ENCODE data around the gene PTDSS2.

DNA sequence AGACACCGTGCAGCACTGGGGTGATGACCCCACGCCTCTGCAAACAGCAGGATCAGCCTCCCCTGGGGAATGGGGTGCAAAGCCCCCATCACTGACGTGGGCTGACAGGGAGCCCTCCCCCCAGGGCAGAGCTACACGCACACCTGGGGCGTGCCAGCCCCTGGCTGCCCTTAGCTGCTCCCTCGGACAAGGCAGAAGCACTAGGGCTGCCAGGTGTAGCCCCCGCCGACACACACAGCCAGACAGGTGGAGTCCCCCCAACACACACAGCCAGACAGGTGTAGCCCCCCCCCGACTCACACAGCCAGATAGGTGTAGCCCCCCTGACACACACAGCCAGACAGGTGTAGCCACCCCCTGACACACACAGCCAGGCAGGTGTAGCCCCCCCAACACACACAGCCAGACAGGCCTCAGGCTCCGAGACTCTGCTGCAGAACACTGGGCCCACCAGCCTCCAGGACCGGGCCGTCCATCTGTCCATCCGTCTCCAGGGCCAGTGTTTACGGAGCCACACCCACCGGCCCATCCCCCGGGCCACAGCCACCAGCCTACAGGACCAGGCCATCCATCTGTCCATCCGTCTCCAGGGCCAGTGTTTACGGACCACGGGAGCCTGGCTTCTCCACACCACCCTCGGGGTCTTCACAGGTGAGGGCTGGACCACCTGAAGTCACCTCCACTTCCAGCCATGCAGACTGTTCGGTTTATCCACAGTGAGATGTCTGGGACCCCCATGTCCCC lies 11.8 kb upstream of the PTDSS2 start:
- no peak for TF ChIP-seq POLR2A (IDR thresholded peaks at IDR 0.05)
- TF ChIP-seq, protein P1, sequence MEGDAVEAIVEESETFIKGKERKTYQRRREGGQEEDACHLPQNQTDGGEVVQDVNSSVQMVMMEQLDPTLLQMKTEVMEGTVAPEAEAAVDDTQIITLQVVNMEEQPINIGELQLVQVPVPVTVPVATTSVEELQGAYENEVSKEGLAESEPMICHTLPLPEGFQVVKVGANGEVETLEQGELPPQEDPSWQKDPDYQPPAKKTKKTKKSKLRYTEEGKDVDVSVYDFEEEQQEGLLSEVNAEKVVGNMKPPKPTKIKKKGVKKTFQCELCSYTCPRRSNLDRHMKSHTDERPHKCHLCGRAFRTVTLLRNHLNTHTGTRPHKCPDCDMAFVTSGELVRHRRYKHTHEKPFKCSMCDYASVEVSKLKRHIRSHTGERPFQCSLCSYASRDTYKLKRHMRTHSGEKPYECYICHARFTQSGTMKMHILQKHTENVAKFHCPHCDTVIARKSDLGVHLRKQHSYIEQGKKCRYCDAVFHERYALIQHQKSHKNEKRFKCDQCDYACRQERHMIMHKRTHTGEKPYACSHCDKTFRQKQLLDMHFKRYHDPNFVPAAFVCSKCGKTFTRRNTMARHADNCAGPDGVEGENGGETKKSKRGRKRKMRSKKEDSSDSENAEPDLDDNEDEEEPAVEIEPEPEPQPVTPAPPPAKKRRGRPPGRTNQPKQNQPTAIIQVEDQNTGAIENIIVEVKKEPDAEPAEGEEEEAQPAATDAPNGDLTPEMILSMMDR (IDR thresholded peaks at IDR 0.05): no peak

Data from Peyer's patch (tissue), 4 donors.